ENCODE results near the gene PHACTR2. TPM values are rescaled to one million over a fixed set of nuclear protein-coding genes. Genes with fewer than 3 reads are reported as not detected.
"Not testable (repeated sequence)": the region's sequence is repeated elsewhere in the genome, so short reads cannot be mapped to it uniquely, and the experiment has no call there.

The PHACTR2 gene
- total RNA-seq, 1 experiment from 2014 or later = 20.7 TPM

GRCh38 chr6:143867236-143867635, 189.5 kb downstream of the PHACTR2 start:
- H3K4me1 Mint-ChIP-seq (ENCODE audit: low read depth, unreplicated experiment) = no peaks in the 10 kb centered on the region
- TF ChIP-seq CTCF (IDR thresholded peaks at IDR 0.05; ENCODE audit: unreplicated experiment) = no peak
- no peak overlapping the region for H3K4me3 Mint-ChIP-seq (ENCODE audit: low read depth, unreplicated experiment)
- intact Hi-C loops (cut with micrococcal nuclease; ENCODE audit: unreplicated experiment) = no loop called here
- H3K36me3 Mint-ChIP-seq (ENCODE audit: insufficient read depth, unreplicated experiment) = peaks cover 6% of the 10 kb centered on the region
- DNase-seq = no peak
- no peaks in the 10 kb centered on the region for H3K9me3 Mint-ChIP-seq (ENCODE audit: low read depth, unreplicated experiment)
- no peak overlapping the region for H3K27ac Mint-ChIP-seq (ENCODE audit: unreplicated experiment)
- CTCF ChIA-PET = no interaction called here
- no peaks in the 10 kb centered on the region for H3K27me3 Mint-ChIP-seq (ENCODE audit: unreplicated experiment)
- BruUV-seq (replicated peaks) = no TSS peak

GRCh38 chr6:143868808-143869207, 191.0 kb downstream of the PHACTR2 start:
- H3K4me3 Mint-ChIP-seq (ENCODE audit: low read depth, unreplicated experiment); H3K27me3 Mint-ChIP-seq (ENCODE audit: unreplicated experiment); BruUV-seq (replicated peaks); CTCF ChIA-PET; DNase-seq; H3K4me1 Mint-ChIP-seq (ENCODE audit: low read depth, unreplicated experiment); H3K27ac Mint-ChIP-seq (ENCODE audit: unreplicated experiment); H3K9me3 Mint-ChIP-seq (ENCODE audit: low read depth, unreplicated experiment); H3K36me3 Mint-ChIP-seq (ENCODE audit: insufficient read depth, unreplicated experiment): not testable (repeated sequence)
- intact Hi-C loops (cut with micrococcal nuclease; ENCODE audit: unreplicated experiment) = loop anchor here (2.0 kb wide), 1 partner anchor 16 kb away; no protein-coding TSS in a partner anchor

GRCh38 chr6:143871202-143871730, 193.5 kb downstream of the PHACTR2 start:
- intact Hi-C loops (cut with micrococcal nuclease; ENCODE audit: unreplicated experiment); CTCF ChIA-PET; H3K36me3 Mint-ChIP-seq (ENCODE audit: insufficient read depth, unreplicated experiment); H3K9me3 Mint-ChIP-seq (ENCODE audit: low read depth, unreplicated experiment); H3K27ac Mint-ChIP-seq (ENCODE audit: unreplicated experiment); DNase-seq; H3K27me3 Mint-ChIP-seq (ENCODE audit: unreplicated experiment); H3K4me1 Mint-ChIP-seq (ENCODE audit: low read depth, unreplicated experiment); BruUV-seq (replicated peaks); H3K4me3 Mint-ChIP-seq (ENCODE audit: low read depth, unreplicated experiment): not testable (repeated sequence)

GRCh38 chr6:143872201-143872600, 194.4 kb downstream of the PHACTR2 start:
- no peaks in the 10 kb centered on the region for H3K27me3 Mint-ChIP-seq (ENCODE audit: unreplicated experiment)

GRCh38 chr6:143873600-143873999, 195.8 kb downstream of the PHACTR2 start:
- intact Hi-C loops (cut with micrococcal nuclease; ENCODE audit: unreplicated experiment); H3K27ac Mint-ChIP-seq (ENCODE audit: unreplicated experiment); H3K27me3 Mint-ChIP-seq (ENCODE audit: unreplicated experiment); H3K36me3 Mint-ChIP-seq (ENCODE audit: insufficient read depth, unreplicated experiment); H3K4me3 Mint-ChIP-seq (ENCODE audit: low read depth, unreplicated experiment); H3K4me1 Mint-ChIP-seq (ENCODE audit: low read depth, unreplicated experiment); CTCF ChIA-PET; H3K9me3 Mint-ChIP-seq (ENCODE audit: low read depth, unreplicated experiment); BruUV-seq (replicated peaks); DNase-seq: not testable (repeated sequence)

More at GRCh38 chr6:143872201-143872600, 194.4 kb downstream of the PHACTR2 start:
- no peaks in the 10 kb centered on the region for H3K4me1 Mint-ChIP-seq (ENCODE audit: low read depth, unreplicated experiment)
- CTCF ChIA-PET = no interaction called here
- H3K4me3 Mint-ChIP-seq (ENCODE audit: low read depth, unreplicated experiment) = no peak overlapping the region
- H3K27ac Mint-ChIP-seq (ENCODE audit: unreplicated experiment) = no peak overlapping the region
- no peak for DNase-seq
- H3K9me3 Mint-ChIP-seq (ENCODE audit: low read depth, unreplicated experiment) = no peaks in the 10 kb centered on the region
- H3K36me3 Mint-ChIP-seq (ENCODE audit: insufficient read depth, unreplicated experiment) = no peaks in the 10 kb centered on the region
- intact Hi-C loops (cut with micrococcal nuclease; ENCODE audit: unreplicated experiment) = no loop called here
- no TSS peak for BruUV-seq (replicated peaks)
- TF ChIP-seq CTCF (IDR thresholded peaks at IDR 0.05; ENCODE audit: unreplicated experiment) = no peak

- CTCF ChIA-PET = not testable (repeated sequence)
Observed at GRCh38 chr6:143874503-143874902, 196.7 kb downstream of the PHACTR2 start.

More at GRCh38 chr6:143874503-143874902, 196.7 kb downstream of the PHACTR2 start:
- BruUV-seq (replicated peaks); H3K4me3 Mint-ChIP-seq (ENCODE audit: low read depth, unreplicated experiment); H3K27ac Mint-ChIP-seq (ENCODE audit: unreplicated experiment); H3K27me3 Mint-ChIP-seq (ENCODE audit: unreplicated experiment); H3K36me3 Mint-ChIP-seq (ENCODE audit: insufficient read depth, unreplicated experiment); H3K4me1 Mint-ChIP-seq (ENCODE audit: low read depth, unreplicated experiment); H3K9me3 Mint-ChIP-seq (ENCODE audit: low read depth, unreplicated experiment); intact Hi-C loops (cut with micrococcal nuclease; ENCODE audit: unreplicated experiment); DNase-seq: not testable (repeated sequence)

Data from Calu3 (cell line).